ENCODE data around the gene SERPINB2. TPM values are rescaled to one million over a fixed set of nuclear protein-coding genes. Genes with fewer than 3 reads are reported as not detected.

Gene SERPINB2
- total RNA-seq, 1 experiment from 2014 or later, result 39.2 TPM

DNA sequence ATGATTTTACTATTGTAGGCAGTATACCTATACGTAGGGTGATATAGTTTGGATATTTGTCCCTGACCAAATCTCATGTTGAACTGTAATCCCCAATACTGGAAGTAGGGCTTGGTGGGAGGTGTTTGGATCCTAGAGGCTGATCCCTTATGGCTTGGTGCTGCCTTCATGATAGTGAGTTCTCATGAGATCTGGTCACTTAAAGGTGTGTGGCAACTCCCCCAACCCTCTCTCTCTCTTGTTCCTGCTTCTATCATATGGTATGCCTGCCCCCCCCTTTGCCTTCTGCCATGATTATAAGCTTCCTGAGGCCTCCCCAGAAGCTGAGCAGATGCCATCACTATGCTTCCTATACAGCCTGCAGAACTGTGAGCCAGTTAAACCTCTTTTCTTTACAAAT lies 18.6 kb downstream of the SERPINB2 start:
- intact Hi-C loops (cut with micrococcal nuclease; ENCODE audit: unreplicated experiment), result no loop called here
- Mint-ChIP-seq H3K4me1 (ENCODE audit: low read depth, unreplicated experiment) (no peaks in the 10 kb centered on the region), H3K27me3 (ENCODE audit: unreplicated experiment) (no peaks in the 10 kb centered on the region), H3K9me3 (ENCODE audit: low read depth, unreplicated experiment) (no peaks in the 10 kb centered on the region), H3K4me3 (ENCODE audit: low read depth, unreplicated experiment) (no peak overlapping the region), H3K27ac (ENCODE audit: unreplicated experiment) (no peak overlapping the region), H3K36me3 (ENCODE audit: insufficient read depth, unreplicated experiment) (peaks cover 2% of the 10 kb centered on the region)
- DNase-seq, result no peak
- TF ChIP-seq, protein P1, sequence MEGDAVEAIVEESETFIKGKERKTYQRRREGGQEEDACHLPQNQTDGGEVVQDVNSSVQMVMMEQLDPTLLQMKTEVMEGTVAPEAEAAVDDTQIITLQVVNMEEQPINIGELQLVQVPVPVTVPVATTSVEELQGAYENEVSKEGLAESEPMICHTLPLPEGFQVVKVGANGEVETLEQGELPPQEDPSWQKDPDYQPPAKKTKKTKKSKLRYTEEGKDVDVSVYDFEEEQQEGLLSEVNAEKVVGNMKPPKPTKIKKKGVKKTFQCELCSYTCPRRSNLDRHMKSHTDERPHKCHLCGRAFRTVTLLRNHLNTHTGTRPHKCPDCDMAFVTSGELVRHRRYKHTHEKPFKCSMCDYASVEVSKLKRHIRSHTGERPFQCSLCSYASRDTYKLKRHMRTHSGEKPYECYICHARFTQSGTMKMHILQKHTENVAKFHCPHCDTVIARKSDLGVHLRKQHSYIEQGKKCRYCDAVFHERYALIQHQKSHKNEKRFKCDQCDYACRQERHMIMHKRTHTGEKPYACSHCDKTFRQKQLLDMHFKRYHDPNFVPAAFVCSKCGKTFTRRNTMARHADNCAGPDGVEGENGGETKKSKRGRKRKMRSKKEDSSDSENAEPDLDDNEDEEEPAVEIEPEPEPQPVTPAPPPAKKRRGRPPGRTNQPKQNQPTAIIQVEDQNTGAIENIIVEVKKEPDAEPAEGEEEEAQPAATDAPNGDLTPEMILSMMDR (IDR thresholded peaks at IDR 0.05; ENCODE audit: unreplicated experiment), result no peak
- BruUV-seq (replicated peaks), result no TSS peak
- CTCF ChIA-PET, result no interaction called here

GRCh38 chr18:63907664-63908063 lies 20.2 kb downstream of the SERPINB2 start, which contains the start of gene SERPINB10:
Gene SERPINB10 (plus strand): TSS chr18:63907958. CDS start chr18:63915511, 7,553 bp downstream.
- CTCF ChIA-PET, result no interaction called here
- Mint-ChIP-seq H3K4me3 (ENCODE audit: low read depth, unreplicated experiment) (no peak within 1 kb of the TSS), H3K27ac (ENCODE audit: unreplicated experiment) (no peak within 1 kb of the TSS), H3K27me3 (ENCODE audit: unreplicated experiment) (no peaks in the 10 kb centered on the region), H3K4me1 (ENCODE audit: low read depth, unreplicated experiment) (no peaks in the 10 kb centered on the region), H3K36me3 (ENCODE audit: insufficient read depth, unreplicated experiment) (no peaks in the 10 kb centered on the region), H3K9me3 (ENCODE audit: low read depth, unreplicated experiment) (no peaks in the 10 kb centered on the region)
- TF ChIP-seq, protein P1 (IDR thresholded peaks at IDR 0.05; ENCODE audit: unreplicated experiment), result no peak
- intact Hi-C loops (cut with micrococcal nuclease; ENCODE audit: unreplicated experiment), result no loop called here
- no peak for DNase-seq
- no TSS peak for BruUV-seq (replicated peaks)

- H3K27me3 Mint-ChIP-seq (ENCODE audit: unreplicated experiment), result no peaks in the 10 kb centered on the region
- no peak for DNase-seq
- TF ChIP-seq, protein P1 (IDR thresholded peaks at IDR 0.05; ENCODE audit: unreplicated experiment), result no peak
- no peaks in the 10 kb centered on the region for H3K4me1 Mint-ChIP-seq (ENCODE audit: low read depth, unreplicated experiment)
- no peak overlapping the region for H3K27ac Mint-ChIP-seq (ENCODE audit: unreplicated experiment)
- intact Hi-C loops (cut with micrococcal nuclease; ENCODE audit: unreplicated experiment), result no loop called here
- CTCF ChIA-PET, result interaction anchor here (0.6 kb wide), 1 partner anchor 33 kb away, joined by 4 read pairs; no protein-coding TSS in a partner anchor
- no peaks in the 10 kb centered on the region for H3K36me3 Mint-ChIP-seq (ENCODE audit: insufficient read depth, unreplicated experiment)
- no TSS peak for BruUV-seq (replicated peaks)
- H3K9me3 Mint-ChIP-seq (ENCODE audit: low read depth, unreplicated experiment), result no peaks in the 10 kb centered on the region
- H3K4me3 Mint-ChIP-seq (ENCODE audit: low read depth, unreplicated experiment), result no peak overlapping the region
Observed at GRCh38 chr18:63908858-63909257, 21.4 kb downstream of the SERPINB2 start.

- BruUV-seq (replicated peaks), result no TSS peak
- DNase-seq, result no peak
- no peaks in the 10 kb centered on the region for H3K9me3 Mint-ChIP-seq (ENCODE audit: low read depth, unreplicated experiment)
- no peaks in the 10 kb centered on the region for H3K36me3 Mint-ChIP-seq (ENCODE audit: insufficient read depth, unreplicated experiment)
- no peak overlapping the region for H3K4me3 Mint-ChIP-seq (ENCODE audit: low read depth, unreplicated experiment)
- no peaks in the 10 kb centered on the region for H3K27me3 Mint-ChIP-seq (ENCODE audit: unreplicated experiment)
- intact Hi-C loops (cut with micrococcal nuclease; ENCODE audit: unreplicated experiment), result no loop called here
- TF ChIP-seq, protein P1 (IDR thresholded peaks at IDR 0.05; ENCODE audit: unreplicated experiment), result no peak
- no peak overlapping the region for H3K27ac Mint-ChIP-seq (ENCODE audit: unreplicated experiment)
- CTCF ChIA-PET, result interaction anchor here (1.3 kb wide), 1 partner anchor 13 kb away, joined by 4 read pairs; no protein-coding TSS in a partner anchor
- H3K4me1 Mint-ChIP-seq (ENCODE audit: low read depth, unreplicated experiment), result no peaks in the 10 kb centered on the region
Observed at GRCh38 chr18:63909870-63910269, 22.4 kb downstream of the SERPINB2 start.

Measured in Calu3 (cell line).